GM21825 (cell line): Measurements from ENCODE around the gene CAMK4.

Experiments used
- ATAC-seq: cut with Tn5 transposase; IDR thresholded peaks from one replicate; pipeline ENCODE4 v1.9.1; 2021; ENCODE audit warnings: mild to moderate bottlenecking, moderate library complexity; ENCODE audit not compliant: unreplicated experiment

Gene CAMK4

GRCh38 chr5:111223787-111224560 is at the start of gene CAMK4:
Gene CAMK4, plus strand, starts transcription at chr5:111224384. Its CDS starts 100 bp downstream, at chr5:111224484.
- peak; percentile 76 for ATAC-seq

GRCh38 chr5:111183064-111183463 is 41.1 kb upstream of the CAMK4 start:
- no peak for ATAC-seq

- no peak for ATAC-seq
Observed at GRCh38 chr5:111187079-111187478, 37.1 kb upstream of the CAMK4 start.

GRCh38 chr5:111194053-111194452 is 30.1 kb upstream of the CAMK4 start:
- ATAC-seq, result no peak

- ATAC-seq, result no peak
Observed at GRCh38 chr5:111194925-111195324, 29.3 kb upstream of the CAMK4 start.

- ATAC-seq, result no peak
Observed at GRCh38 chr5:111197523-111197922, 26.7 kb upstream of the CAMK4 start.

GRCh38 chr5:111198281-111198966 is 25.8 kb upstream of the CAMK4 start:
- no peak for ATAC-seq

GRCh38 chr5:111200828-111201227 is 23.4 kb upstream of the CAMK4 start:
- no peak for ATAC-seq

- no peak for ATAC-seq
Observed at GRCh38 chr5:111201705-111202104, 22.5 kb upstream of the CAMK4 start.

GRCh38 chr5:111211341-111211740 is 12.8 kb upstream of the CAMK4 start:
- ATAC-seq, result peak; percentile 91

- no peak for ATAC-seq
Observed at GRCh38 chr5:111214052-111214742, 10.0 kb upstream of the CAMK4 start.

GRCh38 chr5:111215971-111216370 is 8.2 kb upstream of the CAMK4 start:
- no peak for ATAC-seq

GRCh38 chr5:111221139-111221538 is 3.0 kb upstream of the CAMK4 start:
- no peak for ATAC-seq

GRCh38 chr5:111223101-111223786 is 940 bp upstream of the CAMK4 start:
- ATAC-seq, result peak; percentile 2

- peak; percentile 24 for ATAC-seq
Observed at GRCh38 chr5:111224561-111225345, 569 bp downstream of the CAMK4 start.

GRCh38 chr5:111225926-111226325 is 1.7 kb downstream of the CAMK4 start:
- peak; percentile 29 for ATAC-seq

- ATAC-seq, result no peak
Observed at GRCh38 chr5:111226556-111226955, 2.4 kb downstream of the CAMK4 start.

- ATAC-seq, result no peak
Observed at GRCh38 chr5:111227226-111227782, 3.1 kb downstream of the CAMK4 start.

- no peak for ATAC-seq
Observed at GRCh38 chr5:111227801-111228200, 3.6 kb downstream of the CAMK4 start.
